ENCODE results near the gene ARG2.

The ARG2 gene

GRCh38 chr14:67673451-67673850 lies 53.7 kb downstream of the ARG2 start:
- peak overlapping the region; percentile 89 for H3K4me3 ChIP-seq (ENCODE audit: low read length)
- TF ChIP-seq ZNF274 (IDR thresholded peaks at IDR 0.05; ENCODE audit: low read depth, low read length) = no peak

DNA sequence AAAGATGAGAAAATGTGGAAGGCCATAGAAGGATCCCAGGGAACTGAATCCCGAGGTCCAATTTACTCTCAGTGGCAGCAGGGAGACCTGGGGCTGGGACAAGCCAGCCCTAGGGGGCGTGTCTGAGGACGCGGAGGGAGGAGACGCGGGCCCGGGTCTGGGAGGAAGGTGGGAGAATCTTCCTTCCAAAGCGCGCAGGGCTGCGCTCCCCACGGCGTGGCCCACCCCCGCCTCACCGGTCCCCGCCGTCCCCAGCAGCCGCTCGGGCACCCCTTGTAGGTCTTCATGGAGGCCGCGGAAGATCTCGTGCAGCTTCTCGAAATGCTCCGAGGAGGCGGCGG lies 54.4 kb downstream of the ARG2 start:
- no peak for TF ChIP-seq ZNF274 (IDR thresholded peaks at IDR 0.05; ENCODE audit: low read depth, low read length)
- peak overlapping the region; percentile 89 for H3K4me3 ChIP-seq (ENCODE audit: low read length)

- TF ChIP-seq ZNF274 (IDR thresholded peaks at IDR 0.05; ENCODE audit: low read depth, low read length) = no peak
- peak within 1 kb of the TSS; percentile 89 for H3K4me3 ChIP-seq (ENCODE audit: low read length)
These were observed 54.9 kb downstream of the ARG2 start, which contains the start of gene VTI1B for GRCh38 chr14:67674480-67675218. Gene VTI1B (minus strand): TSS chr14:67674632. CDS start chr14:67674489, 143 bp downstream.

DNA sequence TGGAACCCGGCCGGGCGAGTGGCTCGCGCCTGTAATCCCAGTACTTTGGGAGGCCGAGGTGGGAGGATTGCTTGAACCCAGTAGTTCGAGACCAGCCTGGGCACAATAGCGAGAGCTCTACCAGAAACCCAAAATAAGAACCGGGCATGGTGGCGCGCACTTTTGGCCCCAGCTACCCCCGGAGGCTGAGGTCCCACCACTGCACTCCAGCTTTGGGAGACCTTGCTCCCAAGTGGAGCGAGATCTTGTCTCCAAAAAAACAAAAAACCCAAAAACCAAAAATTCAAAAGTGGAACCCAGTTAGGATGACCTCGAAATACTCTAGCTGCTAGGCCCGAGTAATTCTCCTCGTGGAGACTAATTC lies 55.5 kb downstream of the ARG2 start:
- peak overlapping the region; percentile 89; the same call in 1 of the 2 replicates for H3K4me3 ChIP-seq (ENCODE audit: low read length)
- TF ChIP-seq ZNF274 (IDR thresholded peaks at IDR 0.05; ENCODE audit: low read depth, low read length) = no peak

DNA sequence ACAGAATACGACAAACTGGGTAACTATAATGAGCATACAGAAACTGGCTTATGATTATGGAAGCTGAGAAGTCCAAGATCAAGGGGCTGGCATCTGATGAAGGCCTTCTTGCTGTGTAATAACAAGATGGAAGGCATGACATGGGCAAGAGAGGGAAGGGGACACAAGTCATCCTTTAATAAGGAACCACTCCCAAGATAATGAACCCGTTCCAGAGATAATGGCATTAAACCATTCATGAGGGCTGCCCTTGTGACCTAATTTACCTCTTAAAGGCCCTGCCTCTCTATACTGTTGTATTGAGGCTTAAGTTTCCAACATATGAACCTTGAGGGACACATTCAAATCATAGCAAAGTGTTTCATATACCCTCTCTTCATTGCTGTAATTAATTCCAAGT lies 59.3 kb downstream of the ARG2 start:
- no peak overlapping the region for H3K4me3 ChIP-seq (ENCODE audit: low read length)
- no peak for TF ChIP-seq ZNF274 (IDR thresholded peaks at IDR 0.05; ENCODE audit: low read depth, low read length)

- H3K4me3 ChIP-seq (ENCODE audit: low read length) = no peak overlapping the region
- TF ChIP-seq ZNF274 (IDR thresholded peaks at IDR 0.05; ENCODE audit: low read depth, low read length) = no peak
These were observed 60.4 kb downstream of the ARG2 start for GRCh38 chr14:67680121-67680602.

GRCh38 chr14:67680941-67681340 lies 61.2 kb downstream of the ARG2 start:
- H3K4me3 ChIP-seq (ENCODE audit: low read length) = no peak overlapping the region
- TF ChIP-seq ZNF274 (IDR thresholded peaks at IDR 0.05; ENCODE audit: low read depth, low read length) = no peak

DNA sequence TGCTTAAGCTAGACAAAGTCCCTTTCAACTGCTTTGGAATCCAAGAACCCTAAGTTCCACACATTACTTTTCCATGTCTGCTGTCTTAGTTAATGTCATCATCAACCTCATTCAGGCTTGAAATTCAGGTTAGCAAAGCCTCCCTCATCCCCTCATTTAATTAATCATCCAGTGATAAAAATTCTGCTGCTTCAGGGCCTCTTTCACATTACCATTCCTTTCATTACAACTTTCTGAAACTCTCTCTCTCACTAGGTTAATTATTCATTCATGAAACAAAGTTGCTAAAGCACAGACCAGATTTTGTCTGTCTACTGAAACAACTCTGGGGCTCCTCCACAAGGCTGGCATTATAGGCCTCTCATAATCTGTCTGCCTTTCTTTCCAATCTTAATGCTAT lies 64.1 kb downstream of the ARG2 start:
- TF ChIP-seq ZNF274 (IDR thresholded peaks at IDR 0.05; ENCODE audit: low read depth, low read length) = no peak
- H3K4me3 ChIP-seq (ENCODE audit: low read length) = no peak overlapping the region

- TF ChIP-seq ZNF274 (IDR thresholded peaks at IDR 0.05; ENCODE audit: low read depth, low read length) = no peak
- H3K4me3 ChIP-seq (ENCODE audit: low read length) = no peak overlapping the region
These were observed 70.3 kb downstream of the ARG2 start for GRCh38 chr14:67690011-67690410.

DNA sequence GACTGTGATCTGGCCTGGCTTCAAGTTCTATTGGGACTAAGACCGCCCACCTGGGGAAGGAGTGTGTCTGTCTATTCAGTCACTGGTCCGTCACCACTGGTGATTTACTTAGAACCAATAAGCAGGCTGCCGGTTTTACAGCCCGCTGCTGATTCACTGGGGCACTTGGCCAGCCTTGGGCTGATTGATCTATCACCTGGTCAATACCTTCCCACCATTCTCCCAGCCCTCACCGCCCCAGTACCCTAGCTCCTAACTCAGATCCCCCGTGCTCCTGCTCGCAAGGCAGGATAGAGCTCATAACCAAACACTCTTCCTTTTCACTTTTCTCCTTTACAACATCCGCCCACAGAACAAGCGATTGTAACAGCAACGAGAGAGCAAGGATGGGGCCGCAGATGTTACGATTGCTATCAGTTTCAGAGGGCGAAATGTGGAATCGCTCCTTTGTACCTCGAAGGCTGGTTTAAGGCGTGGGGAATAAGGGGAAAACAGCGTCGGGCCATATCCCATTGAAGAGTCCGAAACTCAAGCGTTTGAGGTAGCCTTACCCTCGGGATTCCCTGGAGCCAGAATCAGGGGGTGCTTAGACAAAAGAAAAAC lies 75.2 kb downstream of the ARG2 start:
- no peak for TF ChIP-seq ZNF274 (IDR thresholded peaks at IDR 0.05; ENCODE audit: low read depth, low read length)

DNA sequence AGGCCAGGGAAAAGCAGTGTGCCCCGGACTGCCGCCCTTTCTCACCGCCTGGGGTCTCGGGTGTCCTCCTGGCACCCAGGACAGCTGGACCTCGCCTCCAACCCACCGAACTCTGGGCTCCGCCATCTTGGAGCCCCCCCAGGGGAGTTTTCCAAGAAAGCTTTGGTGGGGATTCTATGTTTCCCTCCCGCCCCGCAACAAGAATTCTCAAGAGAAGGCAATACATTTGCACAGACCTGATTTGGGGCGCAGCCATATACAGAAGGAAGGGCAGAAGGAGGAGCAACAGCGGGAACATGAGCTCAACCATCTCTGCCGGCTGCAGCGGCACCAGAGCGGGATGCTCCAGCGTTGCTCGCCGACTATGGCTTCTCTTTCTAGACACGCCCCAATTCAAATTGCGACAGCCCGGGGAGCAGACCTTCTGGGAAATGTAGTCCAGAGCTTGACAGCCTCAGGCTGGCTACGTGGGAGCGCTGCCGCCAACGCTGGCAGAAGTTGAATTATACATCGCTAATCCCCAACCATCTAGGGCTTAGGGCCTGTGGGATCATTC lies 75.8 kb downstream of the ARG2 start, which contains the start of gene RDH11:
TSS of gene RDH11 (minus strand) at position 371 of the 556 bp plus-strand sequence. CDS start at position 310, 61 bp downstream.
- TF ChIP-seq ZNF274 (IDR thresholded peaks at IDR 0.05; ENCODE audit: low read depth, low read length) = no peak
- H3K4me3 ChIP-seq (ENCODE audit: low read length) = peak within 1 kb of the TSS; percentile 85

More for the DNA sequence above, 75.2 kb downstream of the ARG2 start:
- peak overlapping the region; percentile 85 for H3K4me3 ChIP-seq (ENCODE audit: low read length)

DNA sequence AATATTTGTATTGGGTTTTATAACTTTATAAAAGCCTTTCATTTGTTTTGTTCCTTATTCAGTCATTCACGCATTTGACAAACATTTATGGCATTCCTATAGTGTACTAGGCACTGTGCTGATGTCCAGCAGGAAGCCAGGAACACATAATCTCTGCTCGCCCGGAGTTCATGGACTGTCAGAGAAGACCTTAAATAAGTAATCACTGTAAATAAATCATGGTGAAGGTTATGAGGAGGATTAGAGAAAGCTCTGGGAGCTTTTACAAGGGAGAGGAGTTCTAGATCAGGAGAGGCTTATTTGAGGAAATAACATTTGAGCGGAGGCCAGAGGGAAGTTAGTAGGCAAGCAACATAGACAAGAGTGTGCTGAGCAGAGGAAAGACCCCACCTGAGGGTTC lies 77.3 kb downstream of the ARG2 start:
- TF ChIP-seq ZNF274 (IDR thresholded peaks at IDR 0.05; ENCODE audit: low read depth, low read length) = no peak
- H3K4me3 ChIP-seq (ENCODE audit: low read length) = no peak overlapping the region

DNA sequence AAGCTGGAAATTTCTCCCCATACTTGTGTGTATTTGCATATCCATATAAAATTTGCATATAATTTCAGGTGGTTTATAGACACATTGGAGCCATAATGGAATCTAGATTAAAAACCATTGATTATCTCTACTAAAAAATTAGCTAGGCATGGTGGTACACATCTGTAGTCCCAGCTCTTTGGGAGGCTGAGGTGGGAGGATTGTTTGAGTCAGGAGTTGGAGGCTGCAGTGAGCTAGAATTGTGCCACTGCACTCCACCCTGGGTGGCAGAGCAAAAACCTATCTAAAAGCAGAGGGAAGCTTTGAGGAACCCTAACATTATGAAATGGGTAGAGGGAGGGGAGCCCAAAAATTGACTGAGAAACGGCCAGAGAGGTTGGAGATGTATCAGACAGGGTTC lies 78.5 kb downstream of the ARG2 start:
- TF ChIP-seq ZNF274 (IDR thresholded peaks at IDR 0.05; ENCODE audit: low read depth, low read length) = no peak
- H3K4me3 ChIP-seq (ENCODE audit: low read length) = no peak overlapping the region

Data from GM08714 (cell line).